Measurements from ENCODE around the gene FER. TPM values are rescaled to one million over a fixed set of nuclear protein-coding genes. Genes with fewer than 3 reads are reported as not detected.

Gene FER
- total and polyA plus RNA-seq, 12 donors: 3.5 to 37.5 (median 27.0) TPM

- no peaks in the 10 kb centered on the region for H3K9me3 ChIP-seq (replicated peaks in 1 of 3)
- peaks cover 0 to 14% of the 10 kb centered on the region in 2 donors for H3K4me1 ChIP-seq (replicated peaks in 1 of 2)
- no peaks in the 10 kb centered on the region for H3K27me3 ChIP-seq
- WGBS, 4 donors: 72 to 84% (median 79%) methylated on average over 4 of the region's 4 CpGs
- DNase-seq: no peak
- no peak overlapping the region for H3K4me3 ChIP-seq
- intact Hi-C loops (cut with DNase I): no loop called here
- TF ChIP-seq CTCF (IDR thresholded peaks at IDR 0.05) (no peak), POLR2A (IDR thresholded peaks at IDR 0.05) (no peak)
- H3K27ac ChIP-seq: no peak overlapping the region
- H3K36me3 ChIP-seq (replicated peaks in 1 of 2): no peaks in the 10 kb centered on the region
Observed at GRCh38 chr5:109102096-109102690, 354.5 kb downstream of the FER start.

GRCh38 chr5:109105631-109106267 lies 358.1 kb downstream of the FER start:
- intact Hi-C loops (cut with DNase I): no loop called here
- H3K27me3 ChIP-seq: no peaks in the 10 kb centered on the region
- no peak overlapping the region for H3K27ac ChIP-seq
- WGBS, 4 donors: 58 to 66% (median 63%) methylated on average over 5 of the region's 5 CpGs
- no peaks in the 10 kb centered on the region for H3K9me3 ChIP-seq (replicated peaks in 1 of 3)
- TF ChIP-seq CTCF (IDR thresholded peaks at IDR 0.05) (no peak), POLR2A (IDR thresholded peaks at IDR 0.05) (no peak)
- H3K4me3 ChIP-seq: no peak overlapping the region
- H3K36me3 ChIP-seq (replicated peaks in 1 of 2): no peaks in the 10 kb centered on the region
- peaks cover 0 to 14% of the 10 kb centered on the region in 2 donors for H3K4me1 ChIP-seq (replicated peaks in 1 of 2)
- no peak for DNase-seq

- no peak overlapping the region for H3K4me3 ChIP-seq
- WGBS, 4 donors: 93 to 96% (median 94%) methylated on average over 2 of the region's 2 CpGs
- TF ChIP-seq CTCF (IDR thresholded peaks at IDR 0.05) (no peak), POLR2A (IDR thresholded peaks at IDR 0.05) (no peak)
- H3K27ac ChIP-seq: no peak overlapping the region
- no peaks in the 10 kb centered on the region for H3K9me3 ChIP-seq (replicated peaks in 1 of 3)
- intact Hi-C loops (cut with DNase I): no loop called here
- no peaks in the 10 kb centered on the region for H3K27me3 ChIP-seq
- H3K4me1 ChIP-seq (replicated peaks in 1 of 2): peaks cover 0 to 3% of the 10 kb centered on the region in 2 donors
- H3K36me3 ChIP-seq (replicated peaks in 1 of 2): no peaks in the 10 kb centered on the region
- no peak for DNase-seq
Observed at GRCh38 chr5:109111680-109112079, 364.0 kb downstream of the FER start.

- intact Hi-C loops (cut with DNase I): no loop called here
- DNase-seq: no peak
- TF ChIP-seq POLR2A (IDR thresholded peaks at IDR 0.05) (no peak), CTCF (IDR thresholded peaks at IDR 0.05) (no peak)
- H3K4me1 ChIP-seq (replicated peaks in 1 of 2): no peaks in the 10 kb centered on the region
- no peaks in the 10 kb centered on the region for H3K27me3 ChIP-seq
- 97 to 100% (median 99%) methylated on average over 3 of the region's 3 CpGs for WGBS, 4 donors
- H3K36me3 ChIP-seq (replicated peaks in 1 of 2): no peaks in the 10 kb centered on the region
- H3K9me3 ChIP-seq (replicated peaks in 1 of 3): no peaks in the 10 kb centered on the region
- H3K27ac ChIP-seq: no peak overlapping the region
- H3K4me3 ChIP-seq: no peak overlapping the region
Observed at GRCh38 chr5:109113608-109114007, 365.9 kb downstream of the FER start.
